Common myeloid progenitor, CD34-positive (primary cell): ENCODE results near the gene SLC16A11.
A peak's percentile ranks its signal among the peaks of the same experiment; 100 is the strongest.
"Not testable (repeated sequence)": the region's sequence is repeated elsewhere in the genome, so short reads cannot be mapped to it uniquely, and the experiment has no call there.

Source experiments
- CTCF ChIA-PET: fragments of 350-600 bp; sonication (Branson Sonifier 250); formaldehyde crosslinking; loops from one replicate; lab custom pipeline; 2021; ENCODE audit warnings: antibody characterized with exemption; lab: Charles Lee
- POLR2A ChIA-PET: fragments of 350-600 bp; sonication (Branson Sonifier 250); formaldehyde crosslinking; loops from one replicate; lab custom pipeline; 2021; ENCODE audit warnings: antibody characterized with exemption; lab: Charles Lee
- DNase-seq, 3 donors: peaks; one replicate each; pipeline versions ENCODE4 v3.0.0 to v3.0.0-alpha.2; 2013
- H3K27ac ChIP-seq, 2 experiments: 1 replicate in 1 of 2; 2 replicates in 1 of 2; pipeline ENCODE4 v1.7.0; 2013; ENCODE audit warnings: inconsistent platforms in 2 of 2, low read length in 2 of 2, mild to moderate bottlenecking in 2 of 2, low read depth in 1 of 2, moderate library complexity in 1 of 2; ENCODE audit not compliant: severe bottlenecking in 2 of 2, insufficient read depth in 1 of 2, poor library complexity in 1 of 2
- H3K27me3 ChIP-seq, 5 experiments: replicated peaks in 2 of 5; 1 replicate in 3 of 5; 2 replicates in 2 of 5; pipeline versions ENCODE4 v1.6.1 to v1.7.0; 2013; ENCODE audit warnings: low read length in 4 of 5, mild to moderate bottlenecking in 2 of 5, moderate library complexity in 2 of 5, inconsistent platforms in 1 of 5; ENCODE audit not compliant: insufficient read depth in 5 of 5, control insufficient read depth in 4 of 5
- H3K36me3 ChIP-seq, 4 experiments: 1 replicate in 2 of 4; 2 replicates in 2 of 4; pipeline versions ENCODE4 v1.6.1 to v1.7.0; 2013; ENCODE audit warnings: low read length in 3 of 4, control low read depth in 1 of 4, mild to moderate bottlenecking in 1 of 4; ENCODE audit not compliant: control insufficient read depth in 4 of 4, insufficient read depth in 4 of 4
- H3K4me1 ChIP-seq, 4 experiments: 1 replicate in 3 of 4; 2 replicates in 1 of 4; pipeline versions ENCODE4 v1.6.1 to v1.7.1; 2013; ENCODE audit warnings: low read length in 3 of 4, mild to moderate bottlenecking in 3 of 4, control low read depth in 1 of 4, inconsistent platforms in 1 of 4, moderate library complexity in 1 of 4; ENCODE audit not compliant: control insufficient read depth in 4 of 4, insufficient read depth in 4 of 4; ENCODE audit errors: control extremely low read depth in 1 of 4
- H3K4me3 ChIP-seq, 7 experiments: 1 replicate in 4 of 7; 2 replicates in 3 of 7; pipeline versions ENCODE4 v1.5.1 to v1.7.0; 2013; ENCODE audit warnings: mild to moderate bottlenecking in 7 of 7, low read length in 6 of 7, moderate library complexity in 6 of 7, inconsistent platforms in 2 of 7, low read depth in 2 of 7, control low read depth in 1 of 7; ENCODE audit not compliant: insufficient read depth in 4 of 7, control insufficient read depth in 1 of 7; ENCODE audit errors: extremely low read depth in 1 of 7
- H3K9me3 ChIP-seq, 5 experiments: 1 replicate in 4 of 5; 2 replicates in 1 of 5; pipeline versions ENCODE4 v1.6.1 to v1.7.1; 2013; ENCODE audit warnings: low read length in 4 of 5, mild to moderate bottlenecking in 2 of 5, inconsistent platforms in 1 of 5, low read depth in 1 of 5, moderate library complexity in 1 of 5; ENCODE audit not compliant: control insufficient read depth in 4 of 5, insufficient read depth in 2 of 5; ENCODE audit errors: control extremely low read depth in 1 of 5
- WGBS: methylation state at CpG from one replicate; pipeline ENCODE4 v1.1.5; 2013; ENCODE audit not compliant: insufficient coverage; 5-methylcytosine and 5-hydroxymethylcytosine counted together

The SLC16A11 gene

DNA sequence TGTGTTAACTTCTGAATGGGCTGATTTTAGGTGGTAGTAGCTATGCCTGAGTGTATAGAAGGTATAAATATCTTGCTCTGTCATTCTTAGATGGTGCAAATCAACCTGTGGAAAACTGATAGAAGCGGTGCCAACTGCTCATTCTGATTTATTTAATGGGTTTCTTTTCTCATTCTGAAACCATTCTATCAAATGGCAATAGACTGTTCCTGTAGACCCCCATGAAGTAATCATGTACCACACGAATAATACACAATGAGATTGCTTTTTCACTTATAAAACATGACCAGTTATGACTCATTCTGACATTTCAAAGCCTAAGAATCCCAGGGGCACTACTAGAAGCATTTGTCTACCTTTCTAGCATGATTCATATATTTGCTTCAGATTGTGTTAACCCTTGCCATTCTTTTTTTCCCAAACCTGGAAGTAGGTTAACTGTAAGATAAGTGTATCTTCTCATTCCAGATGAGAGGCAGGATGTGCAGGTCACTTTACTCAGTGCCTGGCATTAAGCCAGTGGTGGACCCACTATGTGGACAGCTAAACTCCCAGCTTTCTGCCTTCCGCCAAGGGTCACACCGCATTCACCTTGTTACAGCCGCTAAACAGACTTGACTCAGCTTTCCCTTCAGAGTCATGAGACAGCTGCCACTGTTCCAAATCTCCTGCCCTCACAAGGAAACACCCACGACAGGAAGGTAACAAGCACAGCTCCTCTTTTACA, 16.4 kb upstream of the SLC16A11 start:
- POLR2A ChIA-PET = no interaction called here
- Histone ChIP-seq H3K36me3 (no peaks in the 10 kb centered on the region), H3K27ac (no peak overlapping the region), H3K9me3 (no peaks in the 10 kb centered on the region), H3K4me3 (no peak overlapping the region), H3K27me3 (peaks cover 0 to 8% (median 0%) of the 10 kb centered on the region in 5 experiments), H3K4me1 (peaks cover 0 to 4% (median 3%) of the 10 kb centered on the region in 4 experiments)
- CTCF ChIA-PET = interaction anchor here (2.0 to 19.4 kb wide), 2 partner anchors 15 to 76 kb away, joined by 5 to 374 read pairs; no protein-coding TSS in a partner anchor
- DNase-seq = peak in 2 of 3 donors; percentile 75 to 84
- WGBS = 67% methylated on average over 5 of the region's 6 CpGs

DNA sequence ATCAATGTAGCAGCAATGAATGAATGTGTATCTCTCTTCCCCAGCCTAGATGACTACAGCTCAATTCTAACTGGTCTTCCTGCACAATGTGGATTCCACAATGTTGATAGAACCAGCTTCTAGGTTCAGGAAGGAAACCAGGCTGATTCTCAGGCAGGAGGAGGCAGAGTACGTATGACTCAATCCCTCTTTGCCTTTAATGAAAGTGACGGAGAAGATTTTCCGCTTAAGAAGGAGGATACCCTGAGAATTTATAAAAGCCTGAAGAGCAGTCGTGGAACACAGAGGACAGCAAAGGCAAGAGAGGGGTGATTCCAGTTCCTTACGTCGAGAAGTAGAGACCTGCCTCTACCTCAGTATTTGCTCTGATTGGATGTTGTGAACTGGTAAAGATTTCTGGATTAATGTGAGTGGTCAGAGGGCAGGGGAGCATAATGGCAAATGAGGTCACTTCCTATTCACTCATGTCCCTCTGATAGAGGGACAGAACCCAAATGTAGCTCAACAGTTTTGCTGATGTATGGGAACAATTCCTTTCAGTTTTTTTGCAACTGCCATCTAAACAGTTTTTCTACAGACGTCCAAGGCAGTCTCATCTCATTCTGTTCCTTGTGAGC, 15.0 kb upstream of the SLC16A11 start:
- no peak for DNase-seq
- no peak overlapping the region for H3K27ac ChIP-seq
- POLR2A ChIA-PET = interaction anchor here (0.5 kb wide), 1 partner anchor 26 kb away, joined by 4 read pairs; no protein-coding TSS in a partner anchor
- no peak overlapping the region for H3K4me3 ChIP-seq
- peaks cover 0 to 5% (median 0%) of the 10 kb centered on the region in 5 experiments for H3K27me3 ChIP-seq
- peaks cover 0 to 4% (median 3%) of the 10 kb centered on the region in 4 experiments for H3K4me1 ChIP-seq
- no peaks in the 10 kb centered on the region for H3K9me3 ChIP-seq
- no peaks in the 10 kb centered on the region for H3K36me3 ChIP-seq
- whole genome bisulfite sequencing = 94% methylated on average over 7 of the region's 7 CpGs
- CTCF ChIA-PET = interaction anchor here (1.0 to 19.4 kb wide), 3 partner anchors 13 to 77 kb away, joined by 3 to 374 read pairs (median 5); no protein-coding TSS in a partner anchor

DNA sequence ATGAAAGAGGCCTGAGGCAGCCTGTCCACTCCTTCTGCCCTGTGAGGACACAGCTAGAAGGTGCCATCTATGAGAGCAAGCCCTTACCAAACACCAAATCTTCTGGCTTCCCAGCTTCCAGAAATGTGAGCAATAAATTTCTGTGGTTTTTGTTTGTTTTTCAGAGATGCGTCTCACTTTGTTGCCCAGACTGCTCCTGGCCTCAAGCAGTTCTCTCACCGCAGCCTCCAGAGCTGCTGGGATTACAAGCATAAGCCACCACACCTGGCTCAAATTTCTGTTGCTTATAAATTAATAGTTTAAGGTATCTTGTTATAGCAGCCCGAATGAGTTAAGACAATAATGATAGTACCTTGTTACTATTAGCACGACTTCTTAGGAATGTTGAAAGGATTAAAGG, 12.5 kb upstream of the SLC16A11 start:
- Histone ChIP-seq H3K4me3 (no peak overlapping the region), H3K4me1 (peaks cover 0 to 9% (median 3%) of the 10 kb centered on the region in 4 experiments), H3K27ac (no peak overlapping the region), H3K27me3 (peaks cover 0 to 9% (median 0%) of the 10 kb centered on the region in 5 experiments), H3K36me3 (no peaks in the 10 kb centered on the region), H3K9me3 (no peaks in the 10 kb centered on the region)
- CTCF ChIA-PET = interaction anchor here (0.9 to 19.4 kb wide), 3 partner anchors 11 to 122 kb away, joined by 6 to 374 read pairs (median 7); no protein-coding TSS in a partner anchor
- no peak for DNase-seq
- POLR2A ChIA-PET = no interaction called here
- WGBS = 100% methylated on average over 1 of the region's 4 CpGs

DNA sequence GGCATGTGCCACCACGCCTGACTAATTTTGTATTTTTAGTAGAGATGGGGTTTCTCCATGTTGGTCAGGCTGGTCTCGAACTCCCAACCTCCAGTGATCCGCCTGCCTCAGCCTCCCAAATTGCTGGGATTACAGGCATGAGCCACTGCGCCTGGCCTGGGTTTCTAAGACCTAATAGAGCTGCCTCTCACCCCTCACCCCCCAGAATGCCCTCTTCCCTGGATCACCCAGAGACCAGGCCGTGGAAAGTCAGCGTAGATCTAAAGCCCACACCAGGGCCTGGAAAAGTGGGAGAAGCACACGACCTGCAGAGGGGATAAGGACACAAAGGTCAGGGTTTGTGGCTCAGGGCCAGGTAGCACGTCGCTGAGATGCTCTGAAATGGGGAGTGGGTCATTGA, 6.7 kb upstream of the SLC16A11 start:
- H3K9me3 ChIP-seq, H3K36me3 ChIP-seq, H3K27ac ChIP-seq, H3K27me3 ChIP-seq, DNase-seq, POLR2A ChIA-PET, H3K4me3 ChIP-seq: not testable (repeated sequence)
- H3K4me1 ChIP-seq = peaks cover 5 to 21% (median 15%) of the 10 kb centered on the region in 4 experiments
- WGBS = 96% methylated on average over 8 of the region's 9 CpGs
- CTCF ChIA-PET = interaction anchor here (0.6 to 19.4 kb wide), 8 partner anchors 15 to 127 kb away, joined by 3 to 374 read pairs (median 4); partner anchors contain the start of genes ASGR1, CLEC10A and SLC16A13

DNA sequence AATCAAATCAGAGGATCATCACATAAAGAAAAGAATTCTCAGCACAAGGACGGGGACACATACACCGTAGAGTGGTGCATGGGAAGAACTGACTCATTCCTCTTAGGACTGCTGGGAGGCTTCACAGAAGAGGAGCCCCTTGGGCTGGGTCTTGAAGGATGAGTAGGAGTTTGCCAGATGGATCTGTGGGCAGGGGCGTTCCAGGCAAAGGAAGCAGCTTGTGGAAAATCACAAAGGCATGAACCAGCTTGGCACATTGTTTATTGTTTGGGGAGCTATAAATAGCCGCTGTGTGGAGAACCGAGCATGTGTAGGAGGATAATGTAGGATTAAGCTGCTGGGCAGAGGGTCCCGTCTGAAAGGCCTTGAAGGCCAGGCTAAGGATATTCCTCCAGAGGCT, 5.1 kb upstream of the SLC16A11 start:
- Histone ChIP-seq H3K4me3 (no peak overlapping the region), H3K36me3 (no peaks in the 10 kb centered on the region), H3K27ac (no peak overlapping the region), H3K9me3 (no peaks in the 10 kb centered on the region), H3K4me1 (peaks cover 5 to 24% (median 16%) of the 10 kb centered on the region in 4 experiments), H3K27me3 (peaks cover 3 to 19% (median 12%) of the 10 kb centered on the region in 5 experiments)
- no peak for DNase-seq
- ChIA-PET POLR2A (no interaction called here), CTCF (interaction anchor here (0.8 to 19.4 kb wide), 6 partner anchors 11 to 167 kb away, joined by 3 to 374 read pairs (median 4); partner anchors contain the start of gene ASGR1)
- WGBS = 94% methylated on average over 3 of the region's 6 CpGs

DNA sequence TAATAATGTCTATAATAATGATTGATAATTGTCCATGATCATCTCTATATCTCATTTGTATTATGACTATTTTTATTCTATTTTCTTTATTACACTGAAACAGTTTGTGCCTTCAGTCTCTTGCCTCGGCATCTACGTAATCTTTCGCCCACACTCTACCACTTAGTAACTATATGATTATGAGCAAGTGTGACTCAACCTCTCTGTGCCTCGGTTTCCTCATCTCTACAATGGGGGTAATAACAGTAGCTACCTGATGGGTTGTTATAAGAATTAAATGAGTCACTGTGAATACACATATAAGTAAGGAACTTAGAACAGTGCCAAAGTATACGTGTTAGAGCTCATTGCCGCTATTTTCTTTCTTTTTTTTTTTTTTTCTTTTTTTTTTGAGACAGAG, 3.7 kb upstream of the SLC16A11 start:
- Histone ChIP-seq H3K4me3 (no peak overlapping the region), H3K9me3 (no peaks in the 10 kb centered on the region), H3K27ac (no peak overlapping the region), H3K27me3 (peaks cover 3 to 33% (median 21%) of the 10 kb centered on the region in 5 experiments), H3K36me3 (no peaks in the 10 kb centered on the region), H3K4me1 (peaks cover 5 to 38% (median 30%) of the 10 kb centered on the region in 4 experiments)
- 90% methylated on average over 3 of the region's 6 CpGs for WGBS
- no peak for DNase-seq
- ChIA-PET POLR2A (no interaction called here), CTCF (interaction anchor here (0.6 to 19.4 kb wide), 5 partner anchors 33 to 138 kb away, joined by 3 to 374 read pairs (median 14); partner anchors contain the start of genes ASGR1 and CLEC10A)
